K562 (cell line): Measurements from ENCODE around the gene SLC34A3. TPM values are rescaled to one million over a fixed set of nuclear protein-coding genes. Genes with fewer than 3 reads are reported as not detected.

Experiments used
- ATAC-seq: fragments of 200-7000 bp; cut with Tn5 transposase; 3 replicates; pipeline ENCODE4 v1.9.1; 2020; ENCODE audit warnings: moderate library complexity
- BruUV-seq: library from RNA; stranded (reverse); fragments of 400-500 nt; replicated peaks from 2 replicates; lab custom pipeline; 2021; lab: Mats Ljungman, UMichigan
- CTCF ChIA-PET: fragments of 300-600 bp; formaldehyde crosslinking; extraction: SDS; loops from one replicate; lab custom pipeline; 2021; ENCODE audit warnings: low intra/inter-chr PET ratio; lab: Yijun Ruan, JAX
- POLR2A ChIA-PET: fragments of 300-600, 350-650 bp; sonication (Branson Sonifier 250); formaldehyde crosslinking; extraction: SDS; loops from one replicate; lab custom pipeline; 2021; ENCODE audit warnings: antibody characterized with exemption, inconsistent platforms; lab: Yijun Ruan, JAX
- DNase-seq, 4 experiments: peaks; one replicate each; pipeline versions ENCODE4 v3.0.0 to v3.0.0-alpha.2; 2011 to 2018; ENCODE audit warnings: low spot score in 3 of 4, mixed read lengths in 3 of 4; ENCODE audit errors: extremely low read depth in 1 of 4
- FAIRE-seq: peaks from 2 replicates; lab custom pipeline; 2011; peaks lifted over from hg19 to GRCh38; lab: Jason Lieb, UNC
- H2AFZ ChIP-seq: 2 replicates; pipeline ENCODE4 v1.6.0; 2011; ENCODE audit warnings: low read depth, low read length, control low read depth, inconsistent platforms
- H3K27ac ChIP-seq: fragments of 200-600 bp; 3 replicates; pipeline ENCODE4 v1.8.0; 2011; ENCODE audit warnings: low read depth, mild to moderate bottlenecking, control low read depth, inconsistent platforms, low read length, moderate library complexity, mixed read lengths; ENCODE audit errors: extremely low read depth
- H3K27me3 ChIP-seq, 2 experiments: fragments of 300-600 bp in 1 of 2; 2 replicates in 1 of 2; 3 replicates in 1 of 2; pipeline versions ENCODE4 v1.6.0 to v1.8.0; 2011; ENCODE audit warnings: inconsistent platforms in 2 of 2, low read length in 2 of 2, mild to moderate bottlenecking in 1 of 2, mixed read lengths in 1 of 2, moderate library complexity in 1 of 2; ENCODE audit not compliant: control insufficient read depth in 2 of 2, insufficient read depth in 2 of 2
- H3K36me3 ChIP-seq: fragments of 300-600 bp; 3 replicates; pipeline ENCODE4 v1.8.0; 2011; ENCODE audit warnings: mild to moderate bottlenecking, low read length, inconsistent platforms; ENCODE audit not compliant: control insufficient read depth, insufficient read depth
- H3K4me1 ChIP-seq, 2 experiments: fragments of 200-600 bp in 1 of 2; replicated peaks in 1 of 2; 2 replicates in 1 of 2; 3 replicates in 1 of 2; pipeline versions ENCODE4 v1.5.1 to v1.8.0; 2011; ENCODE audit warnings: inconsistent platforms in 2 of 2, low read length in 2 of 2, mild to moderate bottlenecking in 1 of 2, mixed read lengths in 1 of 2, moderate library complexity in 1 of 2; ENCODE audit not compliant: control insufficient read depth in 2 of 2, insufficient read depth in 2 of 2
- H3K4me2 ChIP-seq: 2 replicates; pipeline ENCODE4 v1.6.1; 2011; ENCODE audit warnings: low read length, control low read depth, inconsistent platforms, mixed read lengths; ENCODE audit not compliant: insufficient read depth
- H3K4me3 ChIP-seq: fragments of 200-600 bp; sonication (generic), shearing (Covaris generic); 2 replicates; pipeline ENCODE4 v1.5.1; 2016; ENCODE audit warnings: control low read depth, inconsistent platforms
- H3K79me2 ChIP-seq: fragments of 200-600 bp; 3 replicates; pipeline ENCODE4 v1.8.0; 2011; ENCODE audit warnings: low read length, inconsistent platforms; ENCODE audit not compliant: control insufficient read depth, insufficient read depth
- H3K9ac ChIP-seq, 2 experiments: 2 replicates each; pipeline versions ENCODE4 v1.6.0 to v1.6.1; 2011; ENCODE audit warnings: low read depth in 2 of 2, low read length in 2 of 2, control low read depth in 1 of 2, inconsistent platforms in 1 of 2, mild to moderate bottlenecking in 1 of 2, mixed read lengths in 1 of 2; ENCODE audit not compliant: insufficient read depth in 1 of 2
- H3K9me1 ChIP-seq: one replicate; pipeline ENCODE4 v1.6.0; 2011; ENCODE audit warnings: inconsistent platforms, mild to moderate bottlenecking, low read length, moderate library complexity; ENCODE audit not compliant: control insufficient read depth, insufficient read depth
- H3K9me3 ChIP-seq: replicated peaks from 2 replicates; pipeline ENCODE4 v1.5.1; 2011; ENCODE audit warnings: low read depth, low read length, inconsistent platforms; ENCODE audit not compliant: control insufficient read depth, insufficient read depth
- H4K20me1 ChIP-seq: replicated peaks from 2 replicates; pipeline ENCODE4 v1.6.1; 2011; ENCODE audit warnings: low read length, inconsistent platforms, mixed read lengths; ENCODE audit not compliant: control insufficient read depth, insufficient read depth
- CBX1 ChIP-seq: sonication (generic); IDR thresholded peaks from 2 replicates; pipeline ENCODE4 v1.6.1; 2016; ENCODE audit warnings: antibody characterized with exemption, low read depth, mild to moderate bottlenecking
- CSDE1 ChIP-seq, 2 experiments: fragments of 450-650 bp; IDR thresholded peaks; 2 replicates each; pipeline ENCODE4 v1.6.1; 2016; ENCODE audit warnings: mild to moderate bottlenecking in 1 of 2
- DNMT1 ChIP-seq: fragments of 450-650 bp; IDR thresholded peaks from 2 replicates; pipeline ENCODE4 v1.6.1; 2016; ENCODE audit warnings: antibody characterized with exemption, mild to moderate bottlenecking
- E2F6 ChIP-seq, 2 experiments: IDR thresholded peaks; 2 replicates each; pipeline ENCODE4 v1.6.1; 2011; ENCODE audit warnings: borderline replicate concordance in 1 of 2, control low read depth in 1 of 2, low read depth in 1 of 2, low read length in 1 of 2, mild to moderate bottlenecking in 1 of 2, mixed read lengths in 1 of 2, moderate library complexity in 1 of 2; ENCODE audit not compliant: insufficient read depth in 1 of 2, insufficient read length in 1 of 2, poor library complexity in 1 of 2, severe bottlenecking in 1 of 2; ENCODE audit errors: extremely low read depth in 1 of 2
- POLR2G ChIP-seq: fragments of 200-400 bp; formaldehyde crosslinking; IDR thresholded peaks from 2 replicates; pipeline ENCODE4 v1.6.1; 2017; ENCODE audit warnings: low read depth, mild to moderate bottlenecking, antibody characterized with exemption, low read length, moderate library complexity
- PTBP1 ChIP-seq: fragments of 200-400 bp; formaldehyde crosslinking; IDR thresholded peaks from 2 replicates; pipeline ENCODE4 v1.6.1; 2017; ENCODE audit warnings: low read depth, low read length
- RBFOX2 ChIP-seq: fragments of 200-400 bp; formaldehyde crosslinking; IDR thresholded peaks from 2 replicates; pipeline ENCODE4 v1.6.1; 2017; ENCODE audit warnings: low read depth, mild to moderate bottlenecking, low read length, moderate library complexity
- ZBTB2 ChIP-seq: fragments of 450-650 bp; IDR thresholded peaks from 2 replicates; pipeline ENCODE4 v1.6.1; 2016; ENCODE audit warnings: antibody characterized with exemption
- WGBS: fragments of 100-300 bp; shearing (Covaris generic); methylation state at CpG from one replicate; pipeline ENCODE4 v1.1.6; 2016; ENCODE audit warnings: low coverage, mixed read lengths; ENCODE audit not compliant: insufficient coverage; ENCODE audit errors: missing lambda C conversion rate; 5-methylcytosine and 5-hydroxymethylcytosine counted together
- in situ Hi-C: fragments of 300-500 bp; cut with MboI; formaldehyde crosslinking; loops from 4 replicates; pipeline ENCODE4 v1.15.0; 2018; ENCODE audit warnings: inconsistent platforms, mixed read lengths
- intact Hi-C: fragments of 100-400 bp; cut with micrococcal nuclease; formaldehyde crosslinking; loops from 2 replicates; pipeline ENCODE4 v1.14.2; 2022
- polyA plus RNA-seq, 8 experiments: library from polyadenylated mRNA; depleted of rRNA in 4 of 8; stranded (reverse) in 5 of 8; unstranded in 3 of 8; fragments of >200 nt; fragmentation: Nextera tagmentation in 2 of 8; fragmentation: Illumina TruSeq in 1 of 8; extraction: Ambion mirVana in 2 of 8; extraction: Trizol in 1 of 8; gene quantifications; 2 replicates each; pipeline versions ENCODE4 v1.2.1 to v1.2.3, GENCODE V29; 2011 to 2014; ENCODE audit warnings: inconsistent platforms in 1 of 8, missing spikeins in 1 of 8
- total RNA-seq, 7 experiments: library from RNA; depleted of rRNA in 6 of 7; stranded (reverse); fragments of >200 nt in 6 of 7; fragmentation: Illumina TruSeq in 2 of 7; extraction: Trizol in 2 of 7; gene quantifications; 2 replicates each; pipeline versions ENCODE4 v1.2.1 to v1.2.3, GENCODE V29; 2011 to 2021; ENCODE audit warnings: low replicate concordance in 1 of 7
- TF ChIP-seq, protein P1 (sequence below): fragments of 250-450 bp; sonication (Bioruptor Pico); IDR thresholded peaks from 2 replicates; pipeline ENCODE4 v1.6.1; 2021; ENCODE audit warnings: mild to moderate bottlenecking
- TF ChIP-seq, protein P2 (sequence below): fragments of 250-450 bp; sonication (Bioruptor Pico); IDR thresholded peaks from 2 replicates; pipeline ENCODE4 v1.8.0; 2022; ENCODE audit warnings: inconsistent platforms

Gene SLC34A3
- total and polyA plus RNA-seq, 9 of the 15 experiments (the other 6 are each of a cell fraction or from before 2014, with no cell fraction given) = not detected

- Histone ChIP-seq H2AFZ (peak overlapping the region; percentile 91; the same call in 1 of the 2 replicates), H3K9ac (peak overlapping the region; percentile 93 to 96), H3K4me3 (peak overlapping the region; percentile 98), H3K4me2 (peak overlapping the region; percentile 98), H4K20me1 (peaks cover 8% of the 10 kb centered on the region), H3K9me3 (no peaks in the 10 kb centered on the region), H3K36me3 (peaks cover 57% of the 10 kb centered on the region; the same call in 2 of the 3 replicates), H3K27me3 (no peaks in the 10 kb centered on the region), H3K9me1 (no peaks in the 10 kb centered on the region), H3K79me2 (peaks cover 43% of the 10 kb centered on the region), H3K27ac (peak overlapping the region; percentile 94), H3K4me1 (peaks cover 20 to 97% of the 10 kb centered on the region in 2 experiments)
- no peak for DNase-seq
- 30% methylated on average over 23 of the region's 23 CpGs for WGBS
- ChIA-PET POLR2A (interaction anchor here (0.6 to 6.7 kb wide), 19 partner anchors 9 to 404 kb away, joined by 3 to 56 read pairs (median 4); partner anchors contain the start of genes NDOR1, NRARP, RNF224 and TMEM203), CTCF (interaction anchor here (0.6 to 2.5 kb wide), 4 partner anchors 38 to 62 kb away, joined by 3 to 19 read pairs (median 8); partner anchors contain the start of gene RNF224)
- ATAC-seq = peak; percentile 1; the same call in 2 of the 3 replicates
- intact Hi-C loops (no loop called here), in situ Hi-C loops (loop anchor here (5.0 kb wide), 1 partner anchor 38 kb away; the partner anchor contains the start of genes CYSRT1 and RNF224)
- BruUV-seq = no TSS peak
- peak; percentile 29 for FAIRE-seq
- no peak for TF ChIP-seq DNMT1
- TF ChIP-seq, protein P1, sequence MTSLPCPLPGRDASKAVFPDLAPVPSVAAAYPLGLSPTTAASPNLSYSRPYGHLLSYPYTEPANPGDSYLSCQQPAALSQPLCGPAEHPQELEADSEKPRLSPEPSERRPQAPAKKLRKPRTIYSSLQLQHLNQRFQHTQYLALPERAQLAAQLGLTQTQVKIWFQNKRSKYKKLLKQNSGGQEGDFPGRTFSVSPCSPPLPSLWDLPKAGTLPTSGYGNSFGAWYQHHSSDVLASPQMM (CRISPR knock-in tag) = no peak
- TF ChIP-seq, protein P2, sequence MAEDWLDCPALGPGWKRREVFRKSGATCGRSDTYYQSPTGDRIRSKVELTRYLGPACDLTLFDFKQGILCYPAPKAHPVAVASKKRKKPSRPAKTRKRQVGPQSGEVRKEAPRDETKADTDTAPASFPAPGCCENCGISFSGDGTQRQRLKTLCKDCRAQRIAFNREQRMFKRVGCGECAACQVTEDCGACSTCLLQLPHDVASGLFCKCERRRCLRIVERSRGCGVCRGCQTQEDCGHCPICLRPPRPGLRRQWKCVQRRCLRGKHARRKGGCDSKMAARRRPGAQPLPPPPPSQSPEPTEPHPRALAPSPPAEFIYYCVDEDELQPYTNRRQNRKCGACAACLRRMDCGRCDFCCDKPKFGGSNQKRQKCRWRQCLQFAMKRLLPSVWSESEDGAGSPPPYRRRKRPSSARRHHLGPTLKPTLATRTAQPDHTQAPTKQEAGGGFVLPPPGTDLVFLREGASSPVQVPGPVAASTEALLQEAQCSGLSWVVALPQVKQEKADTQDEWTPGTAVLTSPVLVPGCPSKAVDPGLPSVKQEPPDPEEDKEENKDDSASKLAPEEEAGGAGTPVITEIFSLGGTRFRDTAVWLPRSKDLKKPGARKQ = no peak
- TF ChIP-seq RBFOX2 = 0 out of 2 replicates have a peak, but pooled peaks have one; percentile 13
- no peak for TF ChIP-seq ZBTB2
- TF ChIP-seq CSDE1 (IDR thresholded peaks at IDR 0.05) = no peak
- TF ChIP-seq E2F6 (IDR thresholded peaks at IDR 0.05; ENCODE audit: borderline replicate concordance in 1 of 2, extremely low read depth in 1 of 2, insufficient read depth in 1 of 2, insufficient read length in 1 of 2, low read depth in 1 of 2, low read length in 1 of 2, poor library complexity in 1 of 2, severe bottlenecking in 1 of 2) = no peak
- no peak for TF ChIP-seq PTBP1
- TF ChIP-seq POLR2G = peak; percentile 35; the same call in 1 of the 2 replicates
- no peak for TF ChIP-seq CBX1
Observed at GRCh38 chr9:137189297-137190295, 41.1 kb upstream of the SLC34A3 start.
